ENCODE data around the gene VKORC1L1.
"Not testable (repeated sequence)": the region's sequence is repeated elsewhere in the genome, so short reads cannot be mapped to it uniquely, and the experiment has no call there.

Gene VKORC1L1

DNA sequence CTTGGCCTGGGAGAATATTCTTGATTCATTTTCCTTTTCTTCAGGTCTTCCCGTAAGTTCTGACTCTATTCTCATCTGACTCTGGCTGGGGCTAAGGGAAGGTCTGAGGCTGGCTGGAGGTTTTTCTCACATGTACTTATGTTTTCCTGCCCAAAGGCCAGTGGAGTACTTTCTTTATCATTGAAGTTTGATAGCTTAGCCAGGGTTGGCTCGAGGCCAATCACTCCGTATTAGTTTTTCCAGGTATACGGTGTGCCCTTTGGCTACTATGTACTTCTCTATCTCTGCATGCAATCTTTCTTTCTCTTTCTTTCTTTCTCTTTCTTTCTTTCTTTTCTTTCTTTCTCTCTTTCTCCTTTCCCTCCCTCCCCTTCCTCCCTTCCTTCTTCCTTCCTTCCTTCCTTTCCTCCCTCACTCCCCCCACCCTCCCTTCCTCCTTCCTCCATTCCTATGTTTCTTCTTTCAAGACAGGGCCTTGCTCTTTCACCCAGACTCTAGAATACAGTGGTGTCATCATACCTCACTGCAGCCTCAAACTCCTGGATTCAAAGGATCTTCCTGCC lies 26.8 kb upstream of the VKORC1L1 start:
- H2BK120ac ChIP-seq (ENCODE audit: low read depth, low read length): no peak overlapping the region
- H3K27me3 ChIP-seq (ENCODE audit: control insufficient read depth in 3 of 3, insufficient read depth in 3 of 3, low read depth in 1 of 3, low read length in 3 of 3): no peaks in the 10 kb centered on the region
- no peak overlapping the region for H3K4me2 ChIP-seq (ENCODE audit: insufficient read depth, low read length, poor library complexity, severe bottlenecking)
- H3K9ac ChIP-seq (ENCODE audit: low read depth, low read length, poor library complexity): no peak overlapping the region
- H3K4ac ChIP-seq (ENCODE audit: low read length): no peak overlapping the region
- no peak overlapping the region for H2BK12ac ChIP-seq (ENCODE audit: low read length)
- WGBS, 2 donors (ENCODE audit: extremely low coverage in 2 of 2, insufficient read length in 2 of 2, insufficient replicate concordance in 1 of 2): no CpG with 5 or more reads among the region's 4 CpGs
- no peak overlapping the region for H4K91ac ChIP-seq (ENCODE audit: low read depth, low read length, poor library complexity)
- no peaks in the 10 kb centered on the region for H3K36me3 ChIP-seq (replicated peaks in 1 of 2; ENCODE audit: control insufficient read depth in 2 of 2, insufficient read depth in 2 of 2, low read length in 2 of 2)
- H3K14ac ChIP-seq (ENCODE audit: low read length): no peak overlapping the region
- no peak for DNase-seq (ENCODE audit: low spot score)
- H2BK5ac ChIP-seq (ENCODE audit: low read length): no peak overlapping the region
- H2AFZ ChIP-seq (ENCODE audit: low read length): no peak overlapping the region
- H3K4me3 ChIP-seq (ENCODE audit: low read length in 2 of 2): no peak overlapping the region
- H3K23ac ChIP-seq (ENCODE audit: low read depth, low read length, poor library complexity): no peak overlapping the region
- H2AK5ac ChIP-seq (ENCODE audit: low read depth, low read length): no peak overlapping the region
- H3K9me3 ChIP-seq (replicated peaks in 1 of 2; ENCODE audit: control insufficient read depth in 2 of 2, insufficient read depth in 1 of 2, low read depth in 1 of 2, low read length in 2 of 2): no peaks in the 10 kb centered on the region
- H2BK15ac ChIP-seq (ENCODE audit: low read length): no peak overlapping the region
- H3K18ac ChIP-seq (ENCODE audit: low read length): no peak overlapping the region
- no peaks in the 10 kb centered on the region for H3K79me1 ChIP-seq (ENCODE audit: low read depth, low read length)
- no peaks in the 10 kb centered on the region for H3K4me1 ChIP-seq (ENCODE audit: control insufficient read depth in 2 of 2, insufficient read depth in 1 of 2, low read depth in 1 of 2, low read length in 2 of 2)
- H4K8ac ChIP-seq (ENCODE audit: low read depth, low read length): no peak overlapping the region
- H3K27ac ChIP-seq (replicated peaks; ENCODE audit: low read length): no peak overlapping the region

DNA sequence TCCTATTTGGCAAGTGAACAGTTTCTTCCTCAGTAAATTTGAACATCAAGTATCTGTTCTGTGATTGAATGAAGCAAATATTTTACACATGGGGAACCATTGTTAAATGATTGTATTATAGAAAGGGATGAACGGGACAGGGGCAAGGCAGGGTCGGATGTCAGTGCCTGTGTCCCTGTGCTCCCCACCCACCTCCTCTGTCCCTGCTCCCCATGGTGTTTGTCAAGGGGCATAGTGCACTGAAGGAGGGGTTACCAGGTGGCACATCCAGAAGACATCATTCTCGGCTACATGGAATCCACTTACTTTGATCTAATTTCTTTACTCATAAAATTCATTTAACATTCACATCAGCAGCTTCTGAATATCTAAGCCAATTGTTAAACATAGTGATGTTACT lies 19.4 kb upstream of the VKORC1L1 start:
- H4K8ac ChIP-seq (ENCODE audit: low read depth, low read length); H3K27me3 ChIP-seq (ENCODE audit: control insufficient read depth in 3 of 3, insufficient read depth in 3 of 3, low read depth in 1 of 3, low read length in 3 of 3); DNase-seq (ENCODE audit: low spot score); H3K27ac ChIP-seq (replicated peaks; ENCODE audit: low read length); H4K91ac ChIP-seq (ENCODE audit: low read depth, low read length, poor library complexity); H2AK5ac ChIP-seq (ENCODE audit: low read depth, low read length); H3K4me2 ChIP-seq (ENCODE audit: insufficient read depth, low read length, poor library complexity, severe bottlenecking); H2AFZ ChIP-seq (ENCODE audit: low read length); H3K23ac ChIP-seq (ENCODE audit: low read depth, low read length, poor library complexity); H3K79me1 ChIP-seq (ENCODE audit: low read depth, low read length); H3K4me1 ChIP-seq (ENCODE audit: control insufficient read depth in 2 of 2, insufficient read depth in 1 of 2, low read depth in 1 of 2, low read length in 2 of 2); H3K4ac ChIP-seq (ENCODE audit: low read length); H2BK15ac ChIP-seq (ENCODE audit: low read length); H3K4me3 ChIP-seq (ENCODE audit: low read length in 2 of 2); H3K36me3 ChIP-seq (replicated peaks in 1 of 2; ENCODE audit: control insufficient read depth in 2 of 2, insufficient read depth in 2 of 2, low read length in 2 of 2); H3K9me3 ChIP-seq (replicated peaks in 1 of 2; ENCODE audit: control insufficient read depth in 2 of 2, insufficient read depth in 1 of 2, low read depth in 1 of 2, low read length in 2 of 2); H2BK12ac ChIP-seq (ENCODE audit: low read length); H2BK120ac ChIP-seq (ENCODE audit: low read depth, low read length); H3K9ac ChIP-seq (ENCODE audit: low read depth, low read length, poor library complexity); H2BK5ac ChIP-seq (ENCODE audit: low read length); H3K18ac ChIP-seq (ENCODE audit: low read length); H3K14ac ChIP-seq (ENCODE audit: low read length): not testable (repeated sequence)
- no CpG with 5 or more reads among the region's 3 CpGs for WGBS, 2 donors (ENCODE audit: extremely low coverage in 2 of 2, insufficient read length in 2 of 2, insufficient replicate concordance in 1 of 2)

DNA sequence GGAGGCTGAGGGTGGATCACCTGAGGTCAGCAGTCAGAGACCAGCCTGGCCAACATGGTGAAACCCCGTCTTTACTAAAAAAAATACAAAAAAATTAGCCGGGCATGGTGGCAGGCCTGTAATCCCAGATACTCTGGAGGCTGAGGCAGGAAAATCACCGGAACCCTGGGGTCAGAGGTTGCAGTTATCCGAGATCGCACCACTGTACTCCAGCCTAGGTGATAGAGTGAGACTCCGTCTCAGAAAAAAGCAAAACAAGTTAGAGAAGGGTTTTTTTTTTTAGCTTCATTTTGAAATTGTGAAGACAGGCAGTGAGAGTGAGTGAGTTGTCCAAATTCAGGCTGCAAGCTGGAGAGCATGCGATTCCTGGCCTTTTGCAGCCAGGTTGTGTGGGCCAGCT lies 19.0 kb upstream of the VKORC1L1 start:
- H3K14ac ChIP-seq (ENCODE audit: low read length); H3K4me3 ChIP-seq (ENCODE audit: low read length in 2 of 2): not testable (repeated sequence)

DNA sequence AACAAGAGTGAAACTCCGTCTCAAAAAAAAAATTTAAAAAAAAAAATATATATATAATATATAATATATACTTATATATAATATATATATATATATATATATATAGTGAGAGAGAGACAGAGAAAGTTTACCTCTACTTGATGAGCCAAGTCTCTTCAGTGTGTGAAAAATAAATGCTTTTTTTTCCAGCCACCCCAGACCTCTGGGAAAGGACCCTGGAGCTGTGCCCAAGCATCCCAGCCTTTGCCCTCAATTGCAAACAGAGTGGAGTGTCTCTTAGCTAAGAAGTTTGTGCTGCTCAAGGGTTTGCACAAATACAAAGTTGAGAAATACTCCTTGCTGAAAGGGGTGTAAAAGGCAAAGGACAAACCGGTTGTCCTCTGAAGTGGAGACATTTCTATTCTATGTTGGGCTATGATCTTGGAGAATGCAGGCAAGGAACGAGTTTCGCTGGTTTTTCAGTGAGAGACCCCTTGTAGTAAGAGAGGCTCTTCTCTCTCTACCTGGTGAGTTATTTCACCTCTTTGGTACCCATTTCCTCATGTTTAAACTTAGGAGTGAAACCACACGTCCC lies 15.5 kb upstream of the VKORC1L1 start:
- not testable (repeated sequence) for H2BK15ac ChIP-seq (ENCODE audit: low read length); H3K4me1 ChIP-seq (ENCODE audit: control insufficient read depth in 2 of 2, insufficient read depth in 1 of 2, low read depth in 1 of 2, low read length in 2 of 2)

More for the DNA sequence above, 19.0 kb upstream of the VKORC1L1 start:
- H3K27me3 ChIP-seq (ENCODE audit: control insufficient read depth in 3 of 3, insufficient read depth in 3 of 3, low read depth in 1 of 3, low read length in 3 of 3); H3K4ac ChIP-seq (ENCODE audit: low read length); H3K9me3 ChIP-seq (replicated peaks in 1 of 2; ENCODE audit: control insufficient read depth in 2 of 2, insufficient read depth in 1 of 2, low read depth in 1 of 2, low read length in 2 of 2); H4K91ac ChIP-seq (ENCODE audit: low read depth, low read length, poor library complexity); H4K8ac ChIP-seq (ENCODE audit: low read depth, low read length); H2BK15ac ChIP-seq (ENCODE audit: low read length); H3K18ac ChIP-seq (ENCODE audit: low read length); DNase-seq (ENCODE audit: low spot score); H3K36me3 ChIP-seq (replicated peaks in 1 of 2; ENCODE audit: control insufficient read depth in 2 of 2, insufficient read depth in 2 of 2, low read length in 2 of 2); H3K4me2 ChIP-seq (ENCODE audit: insufficient read depth, low read length, poor library complexity, severe bottlenecking); H3K23ac ChIP-seq (ENCODE audit: low read depth, low read length, poor library complexity); H3K9ac ChIP-seq (ENCODE audit: low read depth, low read length, poor library complexity); H3K27ac ChIP-seq (replicated peaks; ENCODE audit: low read length); H3K79me1 ChIP-seq (ENCODE audit: low read depth, low read length); H2AFZ ChIP-seq (ENCODE audit: low read length); H2BK120ac ChIP-seq (ENCODE audit: low read depth, low read length); H3K4me1 ChIP-seq (ENCODE audit: control insufficient read depth in 2 of 2, insufficient read depth in 1 of 2, low read depth in 1 of 2, low read length in 2 of 2); H2BK12ac ChIP-seq (ENCODE audit: low read length); H2BK5ac ChIP-seq (ENCODE audit: low read length); H2AK5ac ChIP-seq (ENCODE audit: low read depth, low read length): not testable (repeated sequence)
- WGBS, 2 donors (ENCODE audit: extremely low coverage in 2 of 2, insufficient read length in 2 of 2, insufficient replicate concordance in 1 of 2): no CpG with 5 or more reads among the region's 7 CpGs

More for the DNA sequence above, 15.5 kb upstream of the VKORC1L1 start:
- not testable (repeated sequence) for H2BK12ac ChIP-seq (ENCODE audit: low read length); H3K4me3 ChIP-seq (ENCODE audit: low read length in 2 of 2); H4K91ac ChIP-seq (ENCODE audit: low read depth, low read length, poor library complexity); DNase-seq (ENCODE audit: low spot score); H3K4ac ChIP-seq (ENCODE audit: low read length); H4K8ac ChIP-seq (ENCODE audit: low read depth, low read length); H3K18ac ChIP-seq (ENCODE audit: low read length); H3K23ac ChIP-seq (ENCODE audit: low read depth, low read length, poor library complexity); H3K9ac ChIP-seq (ENCODE audit: low read depth, low read length, poor library complexity); H2AFZ ChIP-seq (ENCODE audit: low read length); H3K27me3 ChIP-seq (ENCODE audit: control insufficient read depth in 3 of 3, insufficient read depth in 3 of 3, low read depth in 1 of 3, low read length in 3 of 3); H3K36me3 ChIP-seq (replicated peaks in 1 of 2; ENCODE audit: control insufficient read depth in 2 of 2, insufficient read depth in 2 of 2, low read length in 2 of 2); H3K27ac ChIP-seq (replicated peaks; ENCODE audit: low read length); H3K79me1 ChIP-seq (ENCODE audit: low read depth, low read length); H2AK5ac ChIP-seq (ENCODE audit: low read depth, low read length); H2BK5ac ChIP-seq (ENCODE audit: low read length); H3K9me3 ChIP-seq (replicated peaks in 1 of 2; ENCODE audit: control insufficient read depth in 2 of 2, insufficient read depth in 1 of 2, low read depth in 1 of 2, low read length in 2 of 2); H3K4me2 ChIP-seq (ENCODE audit: insufficient read depth, low read length, poor library complexity, severe bottlenecking); H2BK120ac ChIP-seq (ENCODE audit: low read depth, low read length); H3K14ac ChIP-seq (ENCODE audit: low read length)
- no CpG with 5 or more reads among the region's 5 CpGs for WGBS, 2 donors (ENCODE audit: extremely low coverage in 2 of 2, insufficient read length in 2 of 2, insufficient replicate concordance in 1 of 2)

Measured in neuronal stem cell (in vitro differentiated cells).